H1 (cell line): ENCODE results near the gene SCGB2A2. TPM values are rescaled to one million over a fixed set of nuclear protein-coding genes. Genes with fewer than 3 reads are reported as not detected.
A peak's percentile ranks its signal among the peaks of the same experiment; 100 is the strongest.

ENCODE experiments used
- CTCF ChIA-PET: fragments of 300-600 bp; sonication (Branson Sonifier 250); formaldehyde crosslinking; loops from one replicate; lab custom pipeline; 2021; ENCODE audit not compliant: partially characterized antibody; lab: Charles Lee
- POLR2A ChIA-PET: fragments of 300-600 bp; sonication (Branson Sonifier 250); formaldehyde crosslinking; loops from one replicate; lab custom pipeline; 2021; ENCODE audit warnings: inconsistent platforms; ENCODE audit not compliant: partially characterized antibody; lab: Charles Lee
- DNase-seq, 2 experiments: peaks; one replicate each; pipeline versions ENCODE4 v3.0.0 to v3.0.0-alpha.2; 2010 to 2022; ENCODE audit warnings: low spot score in 2 of 2, low read depth in 1 of 2, mixed read lengths in 1 of 2
- FAIRE-seq: peaks from 2 replicates; lab custom pipeline; 2011; peaks lifted over from hg19 to GRCh38; lab: Jason Lieb, UNC
- H2AFZ ChIP-seq: 2 replicates; pipeline ENCODE4 v1.8.1; 2012; ENCODE audit warnings: low read length, inconsistent platforms
- H2AK5ac ChIP-seq: 2 replicates; pipeline ENCODE4 v1.6.1; 2013; ENCODE audit warnings: low read depth, low read length
- H2BK120ac ChIP-seq: replicated peaks from 2 replicates; pipeline ENCODE3; 2013; ENCODE audit warnings: low read depth, low read length, inconsistent platforms
- H2BK12ac ChIP-seq: 2 replicates; pipeline ENCODE4 v1.6.1; 2013; ENCODE audit warnings: low read depth, low read length
- H2BK15ac ChIP-seq: 2 replicates; pipeline ENCODE4 v1.6.1; 2013; ENCODE audit warnings: low read length
- H2BK20ac ChIP-seq: 2 replicates; pipeline ENCODE4 v1.6.1; 2013; ENCODE audit warnings: low read length
- H2BK5ac ChIP-seq: 2 replicates; pipeline ENCODE4 v1.6.1; 2013; ENCODE audit warnings: low read depth, low read length
- H3K14ac ChIP-seq: 2 replicates; pipeline ENCODE4 v1.6.1; 2013; ENCODE audit warnings: inconsistent platforms; ENCODE audit not compliant: insufficient read length
- H3K18ac ChIP-seq: 2 replicates; pipeline ENCODE4 v1.6.1; 2013; ENCODE audit warnings: low read length; ENCODE audit errors: extremely low read depth
- H3K23ac ChIP-seq: 2 replicates; pipeline ENCODE4 v1.6.1; 2013; ENCODE audit warnings: inconsistent platforms; ENCODE audit not compliant: insufficient read length
- H3K23me2 ChIP-seq: 2 replicates; pipeline ENCODE4 v1.6.1; 2013; ENCODE audit warnings: low read depth, low read length
- H3K27ac ChIP-seq: 2 replicates; pipeline ENCODE4 v1.6.1; 2011; ENCODE audit warnings: low read depth, low read length, inconsistent platforms
- H3K27me3 ChIP-seq, 4 experiments: replicated peaks in 1 of 4; 1 replicate in 1 of 4; 2 replicates in 3 of 4; pipeline versions ENCODE4 v1.6.1 to v1.8.1; 2011 to 2013; ENCODE audit warnings: low read length in 3 of 4, mild to moderate bottlenecking in 3 of 4, inconsistent platforms in 2 of 4, mixed read lengths in 2 of 4, moderate library complexity in 1 of 4; ENCODE audit not compliant: control insufficient read depth in 3 of 4, insufficient read depth in 3 of 4; ENCODE audit errors: extremely low read depth in 1 of 4
- H3K36me3 ChIP-seq, 4 experiments: 2 replicates each; pipeline versions ENCODE4 v1.6.1 to v1.8.1; 2011 to 2013; ENCODE audit warnings: mild to moderate bottlenecking in 4 of 4, low read length in 3 of 4, moderate library complexity in 2 of 4, control low read depth in 1 of 4, inconsistent platforms in 1 of 4; ENCODE audit not compliant: insufficient read depth in 4 of 4, control insufficient read depth in 2 of 4
- H3K4ac ChIP-seq: replicated peaks from 2 replicates; pipeline ENCODE3; 2013; ENCODE audit warnings: low read length, low read depth, mixed read lengths, inconsistent platforms; ENCODE audit not compliant: insufficient read length
- H3K4me1 ChIP-seq, 4 experiments: replicated peaks in 1 of 4; 1 replicate in 1 of 4; 2 replicates in 3 of 4; pipeline versions ENCODE4 v1.6.1 to v1.8.1; 2011 to 2013; ENCODE audit warnings: low read length in 3 of 4, inconsistent platforms in 2 of 4, mixed read lengths in 1 of 4; ENCODE audit not compliant: insufficient read depth in 4 of 4, control insufficient read depth in 3 of 4
- H3K4me2 ChIP-seq, 2 experiments: 2 replicates each; pipeline versions ENCODE4 v1.6.1 to v1.8.1; 2011 to 2013; ENCODE audit warnings: low read depth in 2 of 2, low read length in 2 of 2, control low read depth in 1 of 2, inconsistent platforms in 1 of 2, mild to moderate bottlenecking in 1 of 2; ENCODE audit not compliant: insufficient read depth in 1 of 2
- H3K4me3 ChIP-seq, 4 experiments: fragments of 200-600, 300-600 bp in 1 of 4; sonication (generic), shearing (Covaris generic), sonication (Bioruptor Twin) in 1 of 4; 2 replicates each; pipeline versions ENCODE4 v1.5.1 to v1.8.1; 2011 to 2016; ENCODE audit warnings: low read length in 4 of 4, low read depth in 3 of 4, control low read depth in 2 of 4, inconsistent platforms in 2 of 4, mild to moderate bottlenecking in 2 of 4, mixed read lengths in 1 of 4, moderate library complexity in 1 of 4; ENCODE audit not compliant: insufficient read depth in 2 of 4; ENCODE audit errors: extremely low read depth in 1 of 4
- H3K56ac ChIP-seq: replicated peaks from 2 replicates; pipeline ENCODE3; 2013; ENCODE audit warnings: low read depth, mild to moderate bottlenecking, mixed read lengths, low read length, inconsistent platforms; ENCODE audit not compliant: insufficient read length
- H3K79me1 ChIP-seq: 2 replicates; pipeline ENCODE4 v1.6.1; 2013; ENCODE audit warnings: low read depth, low read length, control low read depth
- H3K79me2 ChIP-seq, 2 experiments: 2 replicates each; pipeline versions ENCODE4 v1.6.1 to v1.8.1; 2012 to 2013; ENCODE audit warnings: low read length in 2 of 2, mild to moderate bottlenecking in 2 of 2, inconsistent platforms in 1 of 2; ENCODE audit not compliant: insufficient read depth in 2 of 2, control insufficient read depth in 1 of 2
- H3K9ac ChIP-seq, 4 experiments: replicated peaks in 1 of 4; 1 replicate in 1 of 4; 2 replicates in 3 of 4; pipeline versions ENCODE4 v1.6.1 to v1.8.1; 2011 to 2013; ENCODE audit warnings: low read depth in 3 of 4, low read length in 3 of 4, control low read depth in 2 of 4, mild to moderate bottlenecking in 2 of 4, moderate library complexity in 2 of 4, inconsistent platforms in 1 of 4; ENCODE audit errors: extremely low read depth in 1 of 4
- H3K9me3 ChIP-seq, 2 experiments: 2 replicates each; pipeline versions ENCODE4 v1.6.1 to v1.8.1; 2012 to 2013; ENCODE audit warnings: mild to moderate bottlenecking in 2 of 2, moderate library complexity in 2 of 2, control low read depth in 1 of 2, inconsistent platforms in 1 of 2, low read depth in 1 of 2, low read length in 1 of 2, mixed read lengths in 1 of 2; ENCODE audit not compliant: insufficient read depth in 2 of 2
- H4K20me1 ChIP-seq, 2 experiments: replicated peaks in 1 of 2; 2 replicates each; pipeline versions ENCODE3 to v1.8.1; 2011 to 2013; ENCODE audit warnings: inconsistent platforms in 2 of 2, low read length in 2 of 2, mild to moderate bottlenecking in 1 of 2; ENCODE audit not compliant: insufficient read depth in 2 of 2, control insufficient read depth in 1 of 2
- H4K5ac ChIP-seq: 2 replicates; pipeline ENCODE4 v1.6.1; 2013; ENCODE audit warnings: low read length, low read depth, mixed read lengths, inconsistent platforms; ENCODE audit not compliant: insufficient read length
- H4K8ac ChIP-seq: 2 replicates; pipeline ENCODE4 v1.8.0; 2013; ENCODE audit warnings: mild to moderate bottlenecking, moderate library complexity, low read length, inconsistent platforms; ENCODE audit not compliant: insufficient read depth; ENCODE audit errors: extremely low read depth
- H4K91ac ChIP-seq: replicated peaks from 2 replicates; pipeline ENCODE3; 2013; ENCODE audit warnings: low read length, mixed read lengths, inconsistent platforms; ENCODE audit not compliant: insufficient read length
- BACH1 ChIP-seq: IDR thresholded peaks from 2 replicates; pipeline ENCODE4 v1.6.1; 2012; ENCODE audit warnings: low read length, improper control_type of control experiment
- CTCF ChIP-seq, 3 experiments: IDR thresholded peaks; 1 replicate in 2 of 3; 2 replicates in 1 of 3; pipeline versions ENCODE4 v1.5.1 to v1.6.1; 2011; ENCODE audit warnings: low read length in 3 of 3, mild to moderate bottlenecking in 3 of 3, inconsistent platforms in 2 of 3, low read depth in 1 of 3, moderate library complexity in 1 of 3; ENCODE audit not compliant: insufficient read depth in 1 of 3; ENCODE audit errors: control extremely low read depth in 1 of 3
- MAFK ChIP-seq: IDR thresholded peaks from 2 replicates; pipeline ENCODE4 v1.6.1; 2012; ENCODE audit warnings: low read depth, mild to moderate bottlenecking, improper control_type of control experiment, low read length
- TEAD4 ChIP-seq: IDR thresholded peaks from 2 replicates; pipeline ENCODE4 v1.6.1; 2012; ENCODE audit warnings: low read depth, low read length, inconsistent platforms, mixed read lengths
- WGBS, 2 experiments: shearing (Covaris generic) in 1 of 2; methylation state at CpG; one replicate each; pipeline versions ENCODE4 v1.1.6 to v1.1.7; 2013 to 2015; ENCODE audit warnings: low lambda C conversion rate in 2 of 2, mixed read lengths in 2 of 2, inconsistent platforms in 1 of 2, low coverage in 1 of 2, missing lambda C conversion rate in 1 of 2; ENCODE audit not compliant: insufficient replicate concordance in 2 of 2, insufficient coverage in 1 of 2, insufficient read length in 1 of 2; ENCODE audit errors: extremely low coverage in 1 of 2, missing lambda C conversion rate in 1 of 2; 5-methylcytosine and 5-hydroxymethylcytosine counted together
- polyA plus RNA-seq, 7 experiments: library from polyadenylated mRNA; depleted of rRNA in 3 of 7; stranded (reverse) in 5 of 7; unstranded in 2 of 7; fragments of >200 nt in 5 of 7; fragments of 200-250 nt in 2 of 7; gene quantifications; 1 replicate in 5 of 7; 2 replicates in 1 of 7; 4 replicates in 1 of 7; pipeline versions ENCODE4 v1.2.1 to v1.2.3, GENCODE V29; 2011 to 2013; ENCODE audit warnings: missing spikeins in 2 of 7, mixed read lengths in 2 of 7
- total RNA-seq: library from RNA; stranded (reverse); fragmentation: NEBNext Ultra II Directional; extraction: Animal tissue kit (Norgen Biotek cat#: 25700); gene quantifications from 2 replicates; pipeline ENCODE4 v1.2.1, GENCODE V29; 2021

The SCGB2A2 gene
- total and polyA plus RNA-seq, 2 of the 8 experiments (the other 6 are each of a cell fraction or from before 2014, with no cell fraction given), result not detected

- Histone ChIP-seq H4K20me1 (no peaks in the 10 kb centered on the region), H3K4me1 (no peaks in the 10 kb centered on the region), H3K27me3 (no peaks in the 10 kb centered on the region), H3K36me3 (no peaks in the 10 kb centered on the region), H2BK12ac (no peak overlapping the region), H2BK15ac (no peak overlapping the region), H4K5ac (no peak overlapping the region), H3K27ac (no peak overlapping the region), H3K79me2 (no peaks in the 10 kb centered on the region), H3K9ac (no peak overlapping the region), H2BK120ac (no peak overlapping the region), H3K79me1 (no peaks in the 10 kb centered on the region)
- no peak for DNase-seq
- FAIRE-seq, result no peak
- TF ChIP-seq MAFK (no peak), BACH1 (no peak), TEAD4 (peak; percentile 84), CTCF (IDR thresholded peaks at IDR 0.05; ENCODE audit: control extremely low read depth in 1 of 3, insufficient read depth in 1 of 3, low read depth in 1 of 3, low read length in 3 of 3) (peak in 2 of 3 experiments; percentile 1 to 23; a peak in 1 of 4 replicates)
- TF ChIP-seq, all 59 proteins: peak for 2
- H3K9me3 ChIP-seq, result 0 out of 4 replicates have a peak, but pooled peaks cover 0 to 2% of the 10 kb centered on the region in 2 experiments
- H2BK5ac ChIP-seq, result no peak overlapping the region
- no peak overlapping the region for H4K91ac ChIP-seq
- H2AK5ac ChIP-seq, result no peak overlapping the region
- no peak overlapping the region for H3K14ac ChIP-seq
- H3K56ac ChIP-seq, result no peak overlapping the region
- CTCF ChIA-PET, result interaction anchor here (1.2 kb wide), 1 partner anchor 32 kb away, joined by 3 read pairs; no protein-coding TSS in a partner anchor
- no peak overlapping the region for H3K18ac ChIP-seq
- H3K4me2 ChIP-seq, result no peak overlapping the region
- POLR2A ChIA-PET, result no interaction called here
- H3K23me2 ChIP-seq, result peaks cover 2% of the 10 kb centered on the region
- H2AFZ ChIP-seq, result no peak overlapping the region
- H3K4ac ChIP-seq, result no peak overlapping the region
- H4K8ac ChIP-seq, result peak overlapping the region; percentile 51; the same call in 1 of the 2 replicates
- no peak overlapping the region for H3K4me3 ChIP-seq
- 86% methylated on average over 7 of the region's 7 CpGs; no CpG with 5 or more reads in 1 of the 2 experiments for WGBS, 2 experiments
- H2BK20ac ChIP-seq, result no peak overlapping the region
- no peak overlapping the region for H3K23ac ChIP-seq
These were observed 3.9 kb downstream of the SCGB2A2 start for GRCh38 chr11:62273789-62274275.
